HCT116 (cell line): ENCODE data around the gene ZNF322. TPM values are rescaled to one million over a fixed set of nuclear protein-coding genes. Genes with fewer than 3 reads are reported as not detected.
A peak's percentile ranks its signal among the peaks of the same experiment; 100 is the strongest.

Source experiments
- ATAC-seq: fragments of 200-7000 bp; cut with Tn5 transposase; 2 replicates; pipeline ENCODE4 v1.9.1; 2020; ENCODE audit warnings: mild to moderate bottlenecking, moderate library complexity
- BruUV-seq: library from RNA; stranded (reverse); fragments of 400-500 nt; replicated peaks from 2 replicates; lab custom pipeline; 2021; lab: Mats Ljungman, UMichigan
- CTCF ChIA-PET: fragments of 300-600 bp; sonication (Branson Sonifier 250); formaldehyde crosslinking; loops from one replicate; lab custom pipeline; 2021; ENCODE audit warnings: antibody characterized with exemption; lab: Charles Lee
- POLR2A ChIA-PET: fragments of 300-600, 350-600 bp; sonication (Branson Sonifier 250); formaldehyde crosslinking; loops from one replicate; lab custom pipeline; 2021; ENCODE audit warnings: antibody characterized with exemption; lab: Charles Lee
- RAD21 ChIA-PET, 2 experiments: fragments of 300-600 bp; sonication (Branson Sonifier 250); formaldehyde crosslinking; loops; one replicate each; lab custom pipeline; 2023; ENCODE audit warnings: low total read pairs in 2 of 2; ENCODE audit not compliant: uncharacterized antibody in 2 of 2, unreplicated experiment in 2 of 2, low non-redundant PET in 1 of 2; lab: Charles Lee
- DNase-seq: peaks from one replicate; pipeline ENCODE4 v3.0.0-alpha.2; 2010; ENCODE audit warnings: low read depth, low spot score
- H2AFZ ChIP-seq: fragments of 200-600 bp; shearing (Covaris generic), sonication (generic); 2 replicates; pipeline ENCODE4 v1.6.1; 2017; ENCODE audit warnings: low read depth, mixed run types, mixed read lengths, antibody characterized with exemption, low read length; ENCODE audit not compliant: poor library complexity, severe bottlenecking
- H3K27ac ChIP-seq: 2 replicates; pipeline ENCODE4 v1.5.1; 2012; ENCODE audit warnings: low read depth, low read length
- H3K27me3 ChIP-seq: fragments of 200-600 bp; sonication (generic); 2 replicates; pipeline ENCODE4 v1.6.1; 2016; ENCODE audit warnings: mixed run types, low read length, mixed read lengths; ENCODE audit not compliant: insufficient read depth
- H3K36me3 ChIP-seq, 2 experiments: fragments of 200-500 bp in 1 of 2; fragments of 200-600 bp in 1 of 2; sonication (Bioruptor generic) in 1 of 2; sonication (generic) in 1 of 2; 2 replicates each; pipeline versions ENCODE4 v1.5.1 to v1.6.1; 2014 to 2016; ENCODE audit warnings: low read length in 2 of 2, inconsistent platforms in 1 of 2, mixed read lengths in 1 of 2, mixed run types in 1 of 2; ENCODE audit not compliant: insufficient read depth in 2 of 2, control insufficient read depth in 1 of 2
- H3K4me1 ChIP-seq, 2 experiments: fragments of 200-600 bp in 1 of 2; sonication (generic) in 1 of 2; 2 replicates each; pipeline versions ENCODE4 v1.5.1 to v1.6.1; 2012 to 2017; ENCODE audit warnings: low read length in 2 of 2, inconsistent platforms in 1 of 2, mild to moderate bottlenecking in 1 of 2, mixed read lengths in 1 of 2, mixed run types in 1 of 2, moderate library complexity in 1 of 2; ENCODE audit not compliant: insufficient read depth in 2 of 2, control insufficient read depth in 1 of 2
- H3K4me2 ChIP-seq: fragments of 200-600 bp; sonication (generic); 2 replicates; pipeline ENCODE4 v1.6.1; 2017; ENCODE audit warnings: mixed run types, low read length, mixed read lengths
- H3K4me3 ChIP-seq, 2 experiments: fragments of 200-600 bp in 1 of 2; sonication (generic) in 1 of 2; replicated peaks in 1 of 2; 2 replicates each; pipeline ENCODE4 v1.5.1; 2011 to 2016; ENCODE audit warnings: low read length in 2 of 2, control low read depth in 1 of 2, low read depth in 1 of 2, mild to moderate bottlenecking in 1 of 2, mixed read lengths in 1 of 2, mixed run types in 1 of 2
- H3K79me2 ChIP-seq: fragments of 200-600 bp; sonication (generic); 2 replicates; pipeline ENCODE4 v1.6.1; 2017; ENCODE audit warnings: mild to moderate bottlenecking, mixed run types, low read length, moderate library complexity, mixed read lengths; ENCODE audit not compliant: insufficient read depth
- H3K9ac ChIP-seq: fragments of 200-600 bp; sonication (generic); 2 replicates; pipeline ENCODE4 v1.6.1; 2016; ENCODE audit warnings: low read length, mixed read lengths
- H3K9me2 ChIP-seq: fragments of 200-600 bp; sonication (generic), shearing (Covaris generic); 2 replicates; pipeline ENCODE4 v1.6.1; 2017; ENCODE audit warnings: mixed run types, mild to moderate bottlenecking, moderate library complexity; ENCODE audit not compliant: insufficient read depth
- H3K9me3 ChIP-seq, 2 experiments: fragments of 200-500 bp in 1 of 2; fragments of 200-600 bp in 1 of 2; sonication (Bioruptor generic) in 1 of 2; sonication (generic) in 1 of 2; 2 replicates each; pipeline ENCODE4 v1.6.1; 2014 to 2017; ENCODE audit warnings: low read length in 2 of 2, mixed read lengths in 2 of 2, inconsistent platforms in 1 of 2, low read depth in 1 of 2, mild to moderate bottlenecking in 1 of 2, mixed run types in 1 of 2, moderate library complexity in 1 of 2; ENCODE audit not compliant: control insufficient read depth in 1 of 2, insufficient read depth in 1 of 2
- H4K20me1 ChIP-seq: fragments of 200-600 bp; sonication (generic), shearing (Covaris generic); 2 replicates; pipeline ENCODE4 v1.6.1; 2017; ENCODE audit warnings: mixed run types, mild to moderate bottlenecking, moderate library complexity; ENCODE audit not compliant: insufficient read depth
- CBX3 ChIP-seq: IDR thresholded peaks from 2 replicates; pipeline ENCODE4 v1.6.1; 2012; ENCODE audit warnings: low read depth
- CEBPB ChIP-seq: IDR thresholded peaks from 2 replicates; pipeline ENCODE4 v1.6.1; 2012; ENCODE audit warnings: low read depth
- EGR1 ChIP-seq: IDR thresholded peaks from 2 replicates; pipeline ENCODE4 v1.6.1; 2012; ENCODE audit warnings: low read depth
- EZH2 ChIP-seq: fragments of 200-600 bp; sonication (generic); IDR thresholded peaks from 2 replicates; pipeline ENCODE4 v1.6.1; 2017; ENCODE audit warnings: antibody characterized with exemption, mixed run types
- EZH2phosphoT487 ChIP-seq: fragments of 200-600 bp; IDR thresholded peaks from 2 replicates; pipeline ENCODE4 v1.6.1; 2018; ENCODE audit warnings: antibody characterized with exemption, borderline replicate concordance
- JUND ChIP-seq: IDR thresholded peaks from 2 replicates; pipeline ENCODE4 v1.6.1; 2012
- POLR2A ChIP-seq: IDR thresholded peaks from 2 replicates; pipeline ENCODE4 v1.7.0; 2011; ENCODE audit warnings: borderline replicate concordance; ENCODE audit not compliant: insufficient read depth, insufficient read length; ENCODE audit errors: extremely low read depth
- POLR2AphosphoS5 ChIP-seq: IDR thresholded peaks from 2 replicates; pipeline ENCODE4 v1.6.1; 2011; ENCODE audit warnings: mild to moderate bottlenecking, low read depth, low read length, moderate library complexity
- RAD21 ChIP-seq: IDR thresholded peaks from 2 replicates; pipeline ENCODE4 v1.6.1; 2012; ENCODE audit warnings: low read depth, mild to moderate bottlenecking
- SRF ChIP-seq: IDR thresholded peaks from 2 replicates; pipeline ENCODE4 v1.6.1; 2012; ENCODE audit warnings: low read depth
- TCF7L2 ChIP-seq: IDR thresholded peaks from 2 replicates; pipeline ENCODE4 v1.7.0; 2011; ENCODE audit warnings: borderline replicate concordance, inconsistent platforms; ENCODE audit not compliant: insufficient read depth, insufficient read length; ENCODE audit errors: extremely low read depth
- YY1 ChIP-seq: IDR thresholded peaks from 2 replicates; pipeline ENCODE4 v1.6.1; 2011; ENCODE audit warnings: low read length, low read depth, moderate library complexity, mild to moderate bottlenecking; ENCODE audit not compliant: insufficient replicate concordance; ENCODE audit errors: extremely low read depth
- ZBTB33 ChIP-seq: IDR thresholded peaks from 2 replicates; pipeline ENCODE4 v1.6.1; 2011; ENCODE audit warnings: mild to moderate bottlenecking, low read length, moderate library complexity; ENCODE audit not compliant: insufficient replicate concordance; ENCODE audit errors: extremely low read depth
- ZFX ChIP-seq: fragments of 450-650 bp; IDR thresholded peaks from 2 replicates; pipeline ENCODE4 v1.6.1; 2017
- intact Hi-C: fragments of 100-400 bp; cut with micrococcal nuclease; formaldehyde crosslinking; loops from 2 replicates; pipeline ENCODE4 v1.10.0; 2022
- total RNA-seq: library from RNA; stranded (reverse); gene quantifications from one replicate; pipeline ENCODE4 v1.2.1, GENCODE V29; 2021; ENCODE audit not compliant: unreplicated experiment
- TF ChIP-seq, protein P1 (sequence below): IDR thresholded peaks from 2 replicates; pipeline ENCODE4 v1.6.1; 2012
- TF ChIP-seq, protein P2 (sequence below): IDR thresholded peaks from 2 replicates; pipeline ENCODE4 v1.6.1; 2012; ENCODE audit warnings: low read depth
- TF ChIP-seq, protein P3 (sequence below): IDR thresholded peaks from 2 replicates; pipeline ENCODE4 v1.6.1; 2012

Gene ZNF322
- total RNA-seq, 1 experiment from 2014 or later: 22.9 TPM

DNA sequence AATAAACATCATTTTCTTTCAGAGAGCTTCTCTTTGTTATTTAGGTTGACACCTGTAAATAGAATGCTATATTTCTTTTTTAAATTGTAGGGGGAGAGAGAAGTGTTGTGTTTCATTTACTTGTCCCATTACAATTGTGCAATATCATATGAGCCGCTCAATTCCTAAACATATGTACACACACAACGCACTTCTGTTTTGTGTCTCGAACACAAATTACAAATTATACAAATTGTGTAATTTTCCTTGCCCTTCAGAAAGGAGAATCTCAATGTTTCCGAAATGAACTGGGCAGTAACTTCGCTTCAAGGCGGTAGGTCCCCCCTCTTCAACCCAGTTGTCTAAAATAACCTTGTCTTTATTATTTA is 65.4 kb downstream of the ZNF322 start:
- Histone ChIP-seq H3K79me2 (peaks cover 22% of the 10 kb centered on the region), H3K4me1 (peaks cover 19 to 43% of the 10 kb centered on the region in 2 experiments), H3K9ac (no peak overlapping the region), H3K4me2 (peak overlapping the region; percentile 92), H3K4me3 (peak overlapping the region; percentile 10 to 15; a peak in 3 of 4 replicates), H4K20me1 (no peaks in the 10 kb centered on the region), H3K36me3 (peaks cover 0 to 6% of the 10 kb centered on the region in 2 experiments; a peak in 1 of 4 replicates), H2AFZ (peak overlapping the region; percentile 69), H3K9me2 (no peaks in the 10 kb centered on the region), H3K27me3 (no peaks in the 10 kb centered on the region), H3K27ac (no peak overlapping the region; the same call in 1 of the 2 replicates), H3K9me3 (no peaks in the 10 kb centered on the region)
- ATAC-seq (no peak), DNase-seq (no peak)
- intact Hi-C loops: loop anchor here (2.0 kb wide), 1 partner anchor 419 kb away; no protein-coding TSS in a partner anchor
- CTCF ChIA-PET: interaction anchor here (0.7 to 4.2 kb wide), 9 partner anchors 12 to 279 kb away, joined by 3 to 60 read pairs (median 7); no protein-coding TSS in a partner anchor
- RAD21 ChIA-PET: interaction anchor here in 1 of 2 experiments (2.5 kb wide), 1 partner anchor 252 kb away, joined by 17 read pairs; no protein-coding TSS in a partner anchor
- POLR2A ChIA-PET: interaction anchor here (0.8 to 2.1 kb wide), 6 partner anchors 19 to 556 kb away, joined by 3 to 8 read pairs (median 6); a partner anchor contains a TSS
- TF ChIP-seq POLR2AphosphoS5: no peak
- no peak for TF ChIP-seq RAD21
- TF ChIP-seq CEBPB: no peak
- TF ChIP-seq JUND: no peak
- no peak for TF ChIP-seq TCF7L2
- TF ChIP-seq, protein P1, sequence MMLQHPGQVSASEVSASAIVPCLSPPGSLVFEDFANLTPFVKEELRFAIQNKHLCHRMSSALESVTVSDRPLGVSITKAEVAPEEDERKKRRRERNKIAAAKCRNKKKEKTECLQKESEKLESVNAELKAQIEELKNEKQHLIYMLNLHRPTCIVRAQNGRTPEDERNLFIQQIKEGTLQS: no peak
- TF ChIP-seq, protein P2, sequence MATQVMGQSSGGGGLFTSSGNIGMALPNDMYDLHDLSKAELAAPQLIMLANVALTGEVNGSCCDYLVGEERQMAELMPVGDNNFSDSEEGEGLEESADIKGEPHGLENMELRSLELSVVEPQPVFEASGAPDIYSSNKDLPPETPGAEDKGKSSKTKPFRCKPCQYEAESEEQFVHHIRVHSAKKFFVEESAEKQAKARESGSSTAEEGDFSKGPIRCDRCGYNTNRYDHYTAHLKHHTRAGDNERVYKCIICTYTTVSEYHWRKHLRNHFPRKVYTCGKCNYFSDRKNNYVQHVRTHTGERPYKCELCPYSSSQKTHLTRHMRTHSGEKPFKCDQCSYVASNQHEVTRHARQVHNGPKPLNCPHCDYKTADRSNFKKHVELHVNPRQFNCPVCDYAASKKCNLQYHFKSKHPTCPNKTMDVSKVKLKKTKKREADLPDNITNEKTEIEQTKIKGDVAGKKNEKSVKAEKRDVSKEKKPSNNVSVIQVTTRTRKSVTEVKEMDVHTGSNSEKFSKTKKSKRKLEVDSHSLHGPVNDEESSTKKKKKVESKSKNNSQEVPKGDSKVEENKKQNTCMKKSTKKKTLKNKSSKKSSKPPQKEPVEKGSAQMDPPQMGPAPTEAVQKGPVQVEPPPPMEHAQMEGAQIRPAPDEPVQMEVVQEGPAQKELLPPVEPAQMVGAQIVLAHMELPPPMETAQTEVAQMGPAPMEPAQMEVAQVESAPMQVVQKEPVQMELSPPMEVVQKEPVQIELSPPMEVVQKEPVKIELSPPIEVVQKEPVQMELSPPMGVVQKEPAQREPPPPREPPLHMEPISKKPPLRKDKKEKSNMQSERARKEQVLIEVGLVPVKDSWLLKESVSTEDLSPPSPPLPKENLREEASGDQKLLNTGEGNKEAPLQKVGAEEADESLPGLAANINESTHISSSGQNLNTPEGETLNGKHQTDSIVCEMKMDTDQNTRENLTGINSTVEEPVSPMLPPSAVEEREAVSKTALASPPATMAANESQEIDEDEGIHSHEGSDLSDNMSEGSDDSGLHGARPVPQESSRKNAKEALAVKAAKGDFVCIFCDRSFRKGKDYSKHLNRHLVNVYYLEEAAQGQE: no peak
- TF ChIP-seq POLR2A: no peak
- TF ChIP-seq ZFX: no peak
- TF ChIP-seq YY1: no peak
- no peak for TF ChIP-seq EZH2
- TF ChIP-seq SRF: no peak
- no peak for TF ChIP-seq CBX3
- no peak for TF ChIP-seq ZBTB33
- TF ChIP-seq, protein P3, sequence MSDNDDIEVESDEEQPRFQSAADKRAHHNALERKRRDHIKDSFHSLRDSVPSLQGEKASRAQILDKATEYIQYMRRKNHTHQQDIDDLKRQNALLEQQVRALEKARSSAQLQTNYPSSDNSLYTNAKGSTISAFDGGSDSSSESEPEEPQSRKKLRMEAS: no peak
- no peak for TF ChIP-seq EZH2phosphoT487
- TF ChIP-seq EGR1: no peak
- no TSS peak for BruUV-seq
